Stomach (tissue), 19 donors: ENCODE results near the gene CARD14. TPM values are rescaled to one million over a fixed set of nuclear protein-coding genes. Genes with fewer than 3 reads are reported as not detected.
A peak's percentile ranks its signal among the peaks of the same experiment; 100 is the strongest.

Experiments
- DNase-seq, 2 donors: peaks; one replicate each; pipeline versions ENCODE4 v3.0.0 to v3.0.0-alpha.2; 2013 to 2019
- H3K27ac ChIP-seq, 5 donors: fragments of 200-600 bp in 4 of 5; sonication (generic) in 4 of 5; one replicate each; pipeline ENCODE4 v1.5.1; 2013 to 2019; ENCODE audit warnings: mild to moderate bottlenecking in 1 of 5, moderate library complexity in 1 of 5
- H3K27me3 ChIP-seq, 3 donors: fragments of 200-600 bp; sonication (generic); one replicate each; pipeline ENCODE4 v1.5.1; 2017 to 2019; ENCODE audit warnings: mixed run types in 1 of 3
- H3K36me3 ChIP-seq, 4 donors: fragments of 200-600 bp; sonication (generic); 1 replicate in 3 of 4; 2 replicates in 1 of 4; pipeline ENCODE4 v1.5.1; 2016 to 2019
- H3K4me1 ChIP-seq, 4 donors: fragments of 200-600 bp; sonication (generic); one replicate each; pipeline ENCODE4 v1.5.1; 2016 to 2019
- H3K4me3 ChIP-seq, 4 donors: fragments of 200-600 bp; sonication (generic) in 3 of 4; one replicate each; pipeline ENCODE4 v1.5.1; 2016 to 2019; ENCODE audit warnings: mild to moderate bottlenecking in 1 of 4
- H3K9me3 ChIP-seq, 4 donors: fragments of 200-600 bp; sonication (generic); one replicate each; pipeline ENCODE4 v1.5.1; 2016 to 2019
- CTCF ChIP-seq, 7 experiments: fragments of 450-650 bp in 4 of 7; fragments of 200-600 bp in 3 of 7; sonication (generic) in 3 of 7; IDR thresholded peaks; one replicate each; pipeline ENCODE4 v1.5.1; 2016 to 2019; ENCODE audit warnings: antibody characterized with exemption in 7 of 7, control low read depth in 2 of 7, mild to moderate bottlenecking in 1 of 7
- EP300 ChIP-seq: sonication (generic); formaldehyde crosslinking; IDR thresholded peaks from one replicate; pipeline ENCODE4 v1.6.1; 2017; ENCODE audit warnings: antibody characterized with exemption
- POLR2A ChIP-seq, 4 donors: fragments of 450-650 bp; IDR thresholded peaks; one replicate each; pipeline ENCODE4 v1.6.1; 2016; ENCODE audit warnings: antibody characterized with exemption in 4 of 4, control low read depth in 2 of 4, mild to moderate bottlenecking in 1 of 4, moderate library complexity in 1 of 4
- POLR2AphosphoS5 ChIP-seq, 3 donors: sonication (generic); formaldehyde crosslinking; IDR thresholded peaks; one replicate each; pipeline ENCODE4 v1.6.1; 2016; ENCODE audit warnings: antibody characterized with exemption in 3 of 3
- WGBS, 5 donors: extraction: QIAGEN DNeasy Blood & Tissue Kit in 3 of 5; methylation state at CpG; one replicate each; pipeline versions ENCODE4 v1.1.5 to v1.1.7; 2013 to 2018; 5-methylcytosine and 5-hydroxymethylcytosine counted together
- intact Hi-C: fragments of 100-400 bp; cut with DNase I; formaldehyde crosslinking; loops from one replicate; pipeline ENCODE4 v1.15.1; 2023; ENCODE audit warnings: low total_unique reads
- long read RNA-seq, 10 donors: transcript quantifications; one replicate each; lab custom pipeline, GENCODE V29; 2026
- polyA plus RNA-seq, 3 donors: library from polyadenylated mRNA; stranded (reverse); fragments of 200-250 nt; gene quantifications; one replicate each; pipeline ENCODE4 v1.2.3, GENCODE V29; 2013
- total RNA-seq, 5 donors: library from RNA; depleted of rRNA; stranded (reverse); fragments of >200 nt; gene quantifications; one replicate each; pipeline versions ENCODE4 v1.1.0 to v1.2.3, GENCODE V29; 2014 to 2016
- donor health status: healthy with polysubstance abuse.
- donor health status: Bipolar disorder and iron deficiency.
- donor health status: healthy.

Gene CARD14
- total RNA-seq (1 to 10 TPM in 2 of 5 donors, not detected in 3; 2.7 to 3.9 TPM), polyA plus RNA-seq (10 to 100 TPM in 1 of 3 donors, under 1 TPM in 1, not detected in 1; 0.12 to 10.5 TPM)
- long read RNA-seq, donor 1: 0 reads
- long read RNA-seq, donor 2: 0 reads
- long read RNA-seq, donor 3: 0 reads
- long read RNA-seq, donor 4: 0 reads
- long read RNA-seq, donor 5: 0 reads
- long read RNA-seq, donor 6, partial matches to known transcripts: 17 of 17 reads
- long read RNA-seq, donor 6, other reads (novel, unspliced or antisense): 0 of 17 reads
- long read RNA-seq, donor 7: 0 reads
- long read RNA-seq, donor 8: 0 reads
- long read RNA-seq, donor 9: 0 reads
- long read RNA-seq, donor 10: 0 reads

GRCh38 chr17:80169784-80170500 lies at the start of gene CARD14:
TSS of gene CARD14 (plus strand) at chr17:80170030. CDS start at chr17:80181439, 11,409 bp downstream.
- Histone ChIP-seq H3K27me3 (peaks cover 0 to 14% (median 0%) of the 10 kb centered on the region in 3 donors), H3K9me3 (no peaks in the 10 kb centered on the region), H3K27ac (no peak within 1 kb of the TSS), H3K4me3 (no peak within 1 kb of the TSS), H3K4me1 (peaks cover 0 to 6% (median 0%) of the 10 kb centered on the region in 4 donors), H3K36me3 (no peaks in the 10 kb centered on the region)
- 42 to 57% (median 48%) methylated on average over 19 of the region's 19 CpGs for WGBS, 5 donors
- intact Hi-C loops: no loop called here
- TF ChIP-seq EP300 (no peak), POLR2AphosphoS5 (IDR thresholded peaks at IDR 0.05) (no peak), CTCF (IDR thresholded peaks at IDR 0.05) (no peak), POLR2A (IDR thresholded peaks at IDR 0.05) (no peak)
- DNase-seq: peak; percentile 57 to 78

- peak in 1 of 2 donors; percentile 3 for DNase-seq
- TF ChIP-seq POLR2A (IDR thresholded peaks at IDR 0.05) (no peak), CTCF (IDR thresholded peaks at IDR 0.05) (no peak), EP300 (no peak), POLR2AphosphoS5 (IDR thresholded peaks at IDR 0.05) (no peak)
- H3K4me3 ChIP-seq: no peak overlapping the region
- no peaks in the 10 kb centered on the region for H3K9me3 ChIP-seq
- H3K36me3 ChIP-seq: peaks cover 0 to 27% (median 17%) of the 10 kb centered on the region in 4 donors
- no peak overlapping the region for H3K27ac ChIP-seq
- H3K27me3 ChIP-seq: peaks cover 0 to 27% (median 0%) of the 10 kb centered on the region in 3 donors
- 85 to 92% (median 87%) methylated on average over 15 to 17 of the region's 17 CpGs for WGBS, 5 donors
- intact Hi-C loops: no loop called here
- H3K4me1 ChIP-seq: no peaks in the 10 kb centered on the region
Observed at GRCh38 chr17:80122026-80122575, 47.7 kb upstream of the CARD14 start.

GRCh38 chr17:80122926-80123505 lies 46.8 kb upstream of the CARD14 start:
- TF ChIP-seq EP300 (no peak), POLR2AphosphoS5 (IDR thresholded peaks at IDR 0.05) (no peak), CTCF (IDR thresholded peaks at IDR 0.05) (no peak), POLR2A (IDR thresholded peaks at IDR 0.05) (no peak)
- no peaks in the 10 kb centered on the region for H3K4me1 ChIP-seq
- H3K36me3 ChIP-seq: peaks cover 0 to 18% (median 14%) of the 10 kb centered on the region in 4 donors
- WGBS, 5 donors: 85 to 90% (median 87%) methylated on average over 6 of the region's 6 CpGs
- H3K9me3 ChIP-seq: no peaks in the 10 kb centered on the region
- intact Hi-C loops: no loop called here
- DNase-seq: peak in 1 of 2 donors; percentile 2
- peaks cover 0 to 27% (median 0%) of the 10 kb centered on the region in 3 donors for H3K27me3 ChIP-seq
- no peak overlapping the region for H3K4me3 ChIP-seq
- H3K27ac ChIP-seq: no peak overlapping the region

- WGBS, 5 donors: 73 to 76% (median 74%) methylated on average over 15 of the region's 15 CpGs
- peak in 1 of 2 donors; percentile 25 for DNase-seq
- no peak overlapping the region for H3K27ac ChIP-seq
- H3K4me3 ChIP-seq: no peak overlapping the region
- H3K27me3 ChIP-seq: peaks cover 0 to 27% (median 0%) of the 10 kb centered on the region in 3 donors
- TF ChIP-seq CTCF (IDR thresholded peaks at IDR 0.05) (no peak), POLR2A (IDR thresholded peaks at IDR 0.05) (no peak), POLR2AphosphoS5 (IDR thresholded peaks at IDR 0.05) (no peak), EP300 (no peak)
- H3K4me1 ChIP-seq: no peaks in the 10 kb centered on the region
- H3K9me3 ChIP-seq: no peaks in the 10 kb centered on the region
- intact Hi-C loops: no loop called here
- H3K36me3 ChIP-seq: peaks cover 0 to 11% (median 9%) of the 10 kb centered on the region in 4 donors
Observed at GRCh38 chr17:80123791-80124190, 46.0 kb upstream of the CARD14 start.
